HEK293T (cell line): ENCODE results near the gene CARD14.

ENCODE experiments used
- ARNT ChIP-seq: fragments of 450-650 bp; IDR thresholded peaks from 2 replicates; pipeline ENCODE4 v1.6.1; 2017; ENCODE audit warnings: mild to moderate bottlenecking
- FOXA1 ChIP-seq: fragments of 450-650 bp; IDR thresholded peaks from 2 replicates; pipeline ENCODE4 v1.6.1; 2016; ENCODE audit warnings: mild to moderate bottlenecking
- HDGF ChIP-seq: fragments of 450-650 bp; IDR thresholded peaks from 2 replicates; pipeline ENCODE4 v1.6.1; 2017; ENCODE audit warnings: antibody characterized with exemption, borderline replicate concordance
- L3MBTL2 ChIP-seq: fragments of 450-650 bp; conservative IDR thresholded peaks from 2 replicates; pipeline ENCODE4 v1.6.1; 2016; ENCODE audit warnings: mild to moderate bottlenecking
- NFRKB ChIP-seq: fragments of 450-650 bp; IDR thresholded peaks from 2 replicates; pipeline ENCODE4 v1.6.1; 2016; ENCODE audit warnings: mild to moderate bottlenecking, moderate library complexity
- SP1 ChIP-seq: fragments of 450-650 bp; IDR thresholded peaks from 2 replicates; pipeline ENCODE4 v1.6.1; 2017

DNA sequence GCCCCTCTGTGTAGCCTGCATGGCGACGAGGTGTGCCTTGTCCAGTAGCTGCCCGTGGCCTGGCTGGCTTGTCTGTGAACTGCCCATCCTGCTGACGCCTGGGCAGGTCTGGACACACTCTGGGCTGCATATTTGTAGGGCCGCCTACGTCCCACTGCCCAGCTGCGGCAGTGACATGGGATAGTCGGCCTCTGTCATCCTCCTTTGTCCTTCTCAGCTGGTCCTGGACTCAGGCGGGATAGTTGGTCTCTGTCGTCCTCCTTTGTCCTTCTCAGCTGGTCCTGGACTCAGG, 14.5 kb downstream of the CARD14 start:
- TF ChIP-seq ARNT, result no peak
- TF ChIP-seq SP1, result no peak
- TF ChIP-seq FOXA1, result no peak
- no peak for TF ChIP-seq NFRKB
- TF ChIP-seq HDGF, result no peak
- TF ChIP-seq L3MBTL2, result no peak
